PFSK-1 (cell line): Measurements from ENCODE around the gene CCDC134.

ENCODE experiments used
- FOXP2 ChIP-seq: optimal IDR thresholded peaks from 2 replicates; pipeline ENCODE3; 2011; ENCODE audit warnings: borderline replicate concordance, control low read depth, inconsistent platforms; ENCODE audit not compliant: insufficient read depth; ENCODE audit errors: extremely low read length, extremely low read depth
- POLR2AphosphoS5 ChIP-seq: IDR thresholded peaks from 2 replicates; pipeline ENCODE4 v1.6.1; 2012; ENCODE audit warnings: low read depth, mild to moderate bottlenecking, control low read depth, low read length, moderate library complexity
- SIN3A ChIP-seq: IDR thresholded peaks from 2 replicates; pipeline ENCODE4 v1.6.1; 2012; ENCODE audit warnings: mild to moderate bottlenecking, low read length, moderate library complexity, borderline replicate concordance; ENCODE audit not compliant: insufficient read depth
- TAF1 ChIP-seq: IDR thresholded peaks from 2 replicates; pipeline ENCODE4 v1.6.1; 2012; ENCODE audit warnings: low read length, control low read depth, borderline replicate concordance; ENCODE audit not compliant: insufficient read depth
- TF ChIP-seq, protein P1 (sequence below), 2 experiments: IDR thresholded peaks; 2 replicates each; pipeline versions ENCODE4 v1.6.1 to v1.8.0; 2011 to 2012; ENCODE audit warnings: low read depth in 2 of 2, low read length in 2 of 2, control low read depth in 1 of 2, inconsistent platforms in 1 of 2, mild to moderate bottlenecking in 1 of 2, moderate library complexity in 1 of 2; ENCODE audit not compliant: insufficient read depth in 1 of 2

CCDC134 gene

GRCh38 chr22:41758231-41758630, 42.2 kb upstream of the CCDC134 start:
- TF ChIP-seq FOXP2 (no peak), SIN3A (no peak), POLR2AphosphoS5 (no peak), TAF1 (no peak)
- TF ChIP-seq, protein P1, sequence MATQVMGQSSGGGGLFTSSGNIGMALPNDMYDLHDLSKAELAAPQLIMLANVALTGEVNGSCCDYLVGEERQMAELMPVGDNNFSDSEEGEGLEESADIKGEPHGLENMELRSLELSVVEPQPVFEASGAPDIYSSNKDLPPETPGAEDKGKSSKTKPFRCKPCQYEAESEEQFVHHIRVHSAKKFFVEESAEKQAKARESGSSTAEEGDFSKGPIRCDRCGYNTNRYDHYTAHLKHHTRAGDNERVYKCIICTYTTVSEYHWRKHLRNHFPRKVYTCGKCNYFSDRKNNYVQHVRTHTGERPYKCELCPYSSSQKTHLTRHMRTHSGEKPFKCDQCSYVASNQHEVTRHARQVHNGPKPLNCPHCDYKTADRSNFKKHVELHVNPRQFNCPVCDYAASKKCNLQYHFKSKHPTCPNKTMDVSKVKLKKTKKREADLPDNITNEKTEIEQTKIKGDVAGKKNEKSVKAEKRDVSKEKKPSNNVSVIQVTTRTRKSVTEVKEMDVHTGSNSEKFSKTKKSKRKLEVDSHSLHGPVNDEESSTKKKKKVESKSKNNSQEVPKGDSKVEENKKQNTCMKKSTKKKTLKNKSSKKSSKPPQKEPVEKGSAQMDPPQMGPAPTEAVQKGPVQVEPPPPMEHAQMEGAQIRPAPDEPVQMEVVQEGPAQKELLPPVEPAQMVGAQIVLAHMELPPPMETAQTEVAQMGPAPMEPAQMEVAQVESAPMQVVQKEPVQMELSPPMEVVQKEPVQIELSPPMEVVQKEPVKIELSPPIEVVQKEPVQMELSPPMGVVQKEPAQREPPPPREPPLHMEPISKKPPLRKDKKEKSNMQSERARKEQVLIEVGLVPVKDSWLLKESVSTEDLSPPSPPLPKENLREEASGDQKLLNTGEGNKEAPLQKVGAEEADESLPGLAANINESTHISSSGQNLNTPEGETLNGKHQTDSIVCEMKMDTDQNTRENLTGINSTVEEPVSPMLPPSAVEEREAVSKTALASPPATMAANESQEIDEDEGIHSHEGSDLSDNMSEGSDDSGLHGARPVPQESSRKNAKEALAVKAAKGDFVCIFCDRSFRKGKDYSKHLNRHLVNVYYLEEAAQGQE (IDR thresholded peaks at IDR 0.05; ENCODE audit: insufficient read depth in 1 of 2, low read depth in 2 of 2, low read length in 2 of 2) = no peak

- TF ChIP-seq TAF1 (no peak), SIN3A (no peak), FOXP2 (no peak), POLR2AphosphoS5 (no peak)
- TF ChIP-seq, protein P1 (IDR thresholded peaks at IDR 0.05; ENCODE audit: insufficient read depth in 1 of 2, low read depth in 2 of 2, low read length in 2 of 2) = no peak
These were observed 37.3 kb upstream of the CCDC134 start for GRCh38 chr22:41762980-41763779.

GRCh38 chr22:41766476-41766875, 34.0 kb upstream of the CCDC134 start:
- TF ChIP-seq TAF1 (no peak), POLR2AphosphoS5 (no peak), FOXP2 (no peak), SIN3A (no peak)
- TF ChIP-seq, protein P1 (IDR thresholded peaks at IDR 0.05; ENCODE audit: insufficient read depth in 1 of 2, low read depth in 2 of 2, low read length in 2 of 2) = no peak

GRCh38 chr22:41768430-41768829, 32.0 kb upstream of the CCDC134 start:
- TF ChIP-seq TAF1 = no peak
- TF ChIP-seq SIN3A = no peak
- TF ChIP-seq FOXP2 = no peak
- TF ChIP-seq, protein P1 (IDR thresholded peaks at IDR 0.05; ENCODE audit: insufficient read depth in 1 of 2, low read depth in 2 of 2, low read length in 2 of 2) = no peak
- TF ChIP-seq POLR2AphosphoS5 = no peak
